Ascending aorta (tissue), 2 donors: ENCODE measurements around the gene ZNF385B. TPM values are rescaled to one million over a fixed set of nuclear protein-coding genes. Genes with fewer than 3 reads are reported as not detected.

Experiments
- DNase-seq, 2 donors: peaks; one replicate each; pipeline ENCODE4 v3.0.0-alpha.2; 2019; ENCODE audit warnings: low spot score in 2 of 2
- H3K27ac ChIP-seq, 2 donors: fragments of 200-600 bp; sonication (generic); one replicate each; pipeline ENCODE4 v1.5.1; 2016 to 2017; ENCODE audit warnings: mild to moderate bottlenecking in 1 of 2
- H3K27me3 ChIP-seq: fragments of 200-600 bp; sonication (generic); one replicate; pipeline ENCODE4 v1.5.1; 2017
- H3K36me3 ChIP-seq, 2 donors: fragments of 200-600 bp; sonication (generic); one replicate each; pipeline ENCODE4 v1.5.1; 2016
- H3K4me1 ChIP-seq, 2 donors: fragments of 200-600 bp; sonication (generic); one replicate each; pipeline ENCODE4 v1.5.1; 2016 to 2017; ENCODE audit warnings: mild to moderate bottlenecking in 1 of 2
- H3K4me3 ChIP-seq, 2 donors: fragments of 200-600 bp; sonication (generic); one replicate each; pipeline ENCODE4 v1.5.1; 2016 to 2017; ENCODE audit warnings: mild to moderate bottlenecking in 1 of 2
- H3K9me3 ChIP-seq, 2 donors: fragments of 200-600 bp; sonication (generic); one replicate each; pipeline ENCODE4 v1.5.1; 2016
- intact Hi-C: fragments of 100-400 bp; cut with DNase I; formaldehyde crosslinking; loops from one replicate; pipeline ENCODE4 v1.15.1; 2023
- total RNA-seq: library from RNA; depleted of rRNA; stranded (reverse); fragments of >200 nt; gene quantifications from one replicate; pipeline ENCODE4 v1.1.0, GENCODE V29; 2016
- TF ChIP-seq, protein P1 (sequence below), 3 experiments: fragments of 200-600 bp in 2 of 3; fragments of 450-650 bp in 1 of 3; sonication (generic) in 2 of 3; IDR thresholded peaks; one replicate each; pipeline ENCODE4 v1.5.1; 2016 to 2019; ENCODE audit warnings: antibody characterized with exemption in 3 of 3, mild to moderate bottlenecking in 1 of 3, moderate library complexity in 1 of 3

ZNF385B gene
- total RNA-seq, 1 donor from 2014 or later: 0.21 TPM

DNA sequence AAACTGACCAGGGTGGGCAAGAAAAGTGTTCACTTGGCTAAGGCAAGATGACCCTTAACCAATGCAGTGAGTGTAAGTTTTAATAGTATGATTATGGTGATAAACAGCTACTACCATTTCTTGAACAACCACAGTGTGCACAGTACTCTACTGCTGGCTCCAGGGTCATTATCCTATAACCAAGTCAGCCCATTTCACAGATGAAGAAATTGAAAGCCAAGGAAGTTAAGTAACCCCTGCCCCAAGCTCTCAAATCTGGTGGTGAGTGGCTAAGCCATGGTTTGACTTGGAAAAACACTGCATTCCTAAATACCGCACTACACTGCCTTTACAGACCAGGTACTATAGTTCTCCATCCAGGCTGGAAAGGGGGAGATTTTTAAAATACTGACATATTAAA is 5.7 kb downstream of the ZNF385B start:
- intact Hi-C loops: no loop called here
- TF ChIP-seq, protein P1, sequence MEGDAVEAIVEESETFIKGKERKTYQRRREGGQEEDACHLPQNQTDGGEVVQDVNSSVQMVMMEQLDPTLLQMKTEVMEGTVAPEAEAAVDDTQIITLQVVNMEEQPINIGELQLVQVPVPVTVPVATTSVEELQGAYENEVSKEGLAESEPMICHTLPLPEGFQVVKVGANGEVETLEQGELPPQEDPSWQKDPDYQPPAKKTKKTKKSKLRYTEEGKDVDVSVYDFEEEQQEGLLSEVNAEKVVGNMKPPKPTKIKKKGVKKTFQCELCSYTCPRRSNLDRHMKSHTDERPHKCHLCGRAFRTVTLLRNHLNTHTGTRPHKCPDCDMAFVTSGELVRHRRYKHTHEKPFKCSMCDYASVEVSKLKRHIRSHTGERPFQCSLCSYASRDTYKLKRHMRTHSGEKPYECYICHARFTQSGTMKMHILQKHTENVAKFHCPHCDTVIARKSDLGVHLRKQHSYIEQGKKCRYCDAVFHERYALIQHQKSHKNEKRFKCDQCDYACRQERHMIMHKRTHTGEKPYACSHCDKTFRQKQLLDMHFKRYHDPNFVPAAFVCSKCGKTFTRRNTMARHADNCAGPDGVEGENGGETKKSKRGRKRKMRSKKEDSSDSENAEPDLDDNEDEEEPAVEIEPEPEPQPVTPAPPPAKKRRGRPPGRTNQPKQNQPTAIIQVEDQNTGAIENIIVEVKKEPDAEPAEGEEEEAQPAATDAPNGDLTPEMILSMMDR (IDR thresholded peaks at IDR 0.05): no peak
- H3K4me1 ChIP-seq: peaks cover 0 to 2% of the 10 kb centered on the region in 2 donors
- no peaks in the 10 kb centered on the region for H3K9me3 ChIP-seq
- H3K4me3 ChIP-seq: no peak overlapping the region
- no peaks in the 10 kb centered on the region for H3K36me3 ChIP-seq
- H3K27ac ChIP-seq: no peak overlapping the region
- no peaks in the 10 kb centered on the region for H3K27me3 ChIP-seq
- DNase-seq: no peak

DNA sequence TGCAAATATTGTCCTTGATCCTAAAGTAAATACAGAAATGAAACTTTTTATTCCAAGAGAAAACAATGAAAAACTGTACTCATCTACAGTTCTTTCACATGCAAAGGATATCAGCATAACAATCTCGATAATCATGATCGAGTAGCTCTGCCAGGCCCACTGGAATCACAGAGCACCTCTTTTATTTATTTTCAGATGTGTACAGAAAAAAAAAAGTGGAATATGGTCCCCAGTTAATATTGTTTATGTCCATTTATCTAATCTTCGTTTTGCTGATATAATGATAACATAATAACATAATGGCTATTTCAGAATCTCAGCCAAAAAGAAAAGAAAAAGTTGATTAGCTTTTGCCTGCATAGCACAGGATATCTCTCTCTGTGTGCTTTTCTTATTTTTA is 6.5 kb downstream of the ZNF385B start:
- DNase-seq: no peak
- no peaks in the 10 kb centered on the region for H3K36me3 ChIP-seq
- TF ChIP-seq, protein P1 (IDR thresholded peaks at IDR 0.05): no peak
- H3K27me3 ChIP-seq: no peaks in the 10 kb centered on the region
- no peaks in the 10 kb centered on the region for H3K9me3 ChIP-seq
- no peak overlapping the region for H3K4me3 ChIP-seq
- no peaks in the 10 kb centered on the region for H3K4me1 ChIP-seq
- intact Hi-C loops: no loop called here
- no peak overlapping the region for H3K27ac ChIP-seq

DNA sequence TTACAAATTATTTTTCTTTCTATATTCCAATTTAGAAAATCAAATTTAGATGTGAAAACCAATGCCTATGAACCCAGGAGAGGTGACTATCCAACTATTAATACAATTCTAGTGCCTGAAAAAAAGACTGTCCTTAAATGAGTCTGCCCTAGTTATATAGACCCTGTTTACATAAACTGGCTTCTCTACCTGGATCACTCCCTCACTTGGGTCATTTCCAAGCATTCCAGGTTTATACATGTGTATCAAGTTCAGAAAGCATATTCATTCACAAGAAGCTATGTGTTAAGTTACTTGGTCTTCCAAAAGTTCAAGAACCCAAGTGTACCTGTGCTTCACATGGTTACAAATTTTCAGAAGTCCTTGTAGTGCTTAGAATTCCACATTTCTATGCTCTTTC is 8.3 kb downstream of the ZNF385B start:
- H3K4me3 ChIP-seq: no peak overlapping the region
- H3K27ac ChIP-seq: no peak overlapping the region
- no peak for DNase-seq
- no peaks in the 10 kb centered on the region for H3K27me3 ChIP-seq
- TF ChIP-seq, protein P1 (IDR thresholded peaks at IDR 0.05): no peak
- no peaks in the 10 kb centered on the region for H3K4me1 ChIP-seq
- H3K9me3 ChIP-seq: no peaks in the 10 kb centered on the region
- H3K36me3 ChIP-seq: no peaks in the 10 kb centered on the region
- intact Hi-C loops: no loop called here

DNA sequence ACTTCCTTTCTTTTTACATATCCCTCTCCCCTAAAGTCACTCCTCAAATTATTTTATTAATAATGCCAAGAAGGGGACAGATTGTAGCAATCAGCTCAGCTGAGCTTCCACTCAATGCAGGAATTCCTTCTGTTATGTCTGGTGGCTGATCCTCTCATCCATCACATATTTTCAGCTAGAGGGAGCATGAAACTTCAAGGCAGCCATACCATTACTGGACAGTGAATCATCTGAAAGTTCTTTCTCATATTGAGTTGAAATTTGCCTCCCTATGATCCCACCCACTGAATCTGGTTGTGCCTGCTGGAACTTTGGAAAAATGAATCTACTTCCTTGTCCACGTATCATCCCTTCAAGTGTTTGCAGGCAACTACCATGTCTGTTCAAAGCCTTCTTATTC is 11.2 kb downstream of the ZNF385B start:
- Histone ChIP-seq H3K4me3 (no peak overlapping the region), H3K36me3 (no peaks in the 10 kb centered on the region), H3K27me3 (no peaks in the 10 kb centered on the region), H3K4me1 (no peaks in the 10 kb centered on the region), H3K9me3 (no peaks in the 10 kb centered on the region), H3K27ac (no peak overlapping the region)
- TF ChIP-seq, protein P1 (IDR thresholded peaks at IDR 0.05): no peak
- DNase-seq: no peak
- intact Hi-C loops: no loop called here

DNA sequence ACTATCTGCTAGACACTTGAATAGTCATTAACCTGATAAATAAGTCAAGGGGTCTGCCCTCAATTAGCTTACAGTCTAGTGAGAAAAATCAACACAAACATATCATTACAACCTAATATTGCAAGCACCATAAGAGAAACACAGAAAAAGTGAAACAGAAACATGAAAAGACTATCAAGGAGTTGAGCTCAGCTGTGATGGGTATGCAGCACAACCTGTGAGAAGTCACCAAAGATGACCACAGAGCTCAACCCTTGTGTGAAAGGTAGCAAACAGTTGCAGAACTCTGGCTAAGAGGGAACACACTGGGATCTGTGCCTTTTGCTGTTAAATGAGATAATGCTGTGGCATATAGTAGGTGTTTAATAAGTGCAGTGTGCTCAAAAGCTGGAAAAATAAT is 11.7 kb downstream of the ZNF385B start:
- intact Hi-C loops: no loop called here
- TF ChIP-seq, protein P1 (IDR thresholded peaks at IDR 0.05): no peak
- no peaks in the 10 kb centered on the region for H3K27me3 ChIP-seq
- no peaks in the 10 kb centered on the region for H3K9me3 ChIP-seq
- DNase-seq: no peak
- H3K27ac ChIP-seq: no peak overlapping the region
- H3K4me3 ChIP-seq: no peak overlapping the region
- H3K4me1 ChIP-seq: no peaks in the 10 kb centered on the region
- H3K36me3 ChIP-seq: no peaks in the 10 kb centered on the region

DNA sequence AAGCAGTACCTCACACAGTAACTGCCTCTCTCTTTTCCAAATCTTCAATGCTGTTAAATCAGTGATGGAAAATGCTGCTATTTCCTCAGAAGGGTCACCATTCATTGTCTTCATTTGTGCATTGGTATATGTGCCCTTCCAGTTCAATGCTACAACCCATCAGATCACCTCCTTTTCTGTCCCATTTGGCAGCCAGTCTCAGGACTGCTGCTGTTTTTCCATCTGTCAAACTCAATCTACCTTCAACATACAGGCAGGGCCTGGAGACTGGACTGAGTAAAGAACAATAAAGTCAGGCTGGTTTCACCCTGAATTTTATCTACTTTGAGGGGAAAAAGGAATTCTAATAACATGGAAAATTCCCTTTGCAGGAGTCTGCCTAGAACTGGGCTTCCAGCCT is 17.9 kb downstream of the ZNF385B start:
- Histone ChIP-seq H3K27me3 (no peaks in the 10 kb centered on the region), H3K4me1 (no peaks in the 10 kb centered on the region), H3K9me3 (no peaks in the 10 kb centered on the region), H3K27ac (no peak overlapping the region), H3K4me3 (no peak overlapping the region), H3K36me3 (no peaks in the 10 kb centered on the region)
- intact Hi-C loops: no loop called here
- no peak for DNase-seq
- TF ChIP-seq, protein P1 (IDR thresholded peaks at IDR 0.05): no peak
